ENCODE measurements around the gene SMC4. TPM values are rescaled to one million over a fixed set of nuclear protein-coding genes. Genes with fewer than 3 reads are reported as not detected.

The SMC4 gene
- total RNA-seq, 1 donor from 2014 or later, result 179 TPM

DNA sequence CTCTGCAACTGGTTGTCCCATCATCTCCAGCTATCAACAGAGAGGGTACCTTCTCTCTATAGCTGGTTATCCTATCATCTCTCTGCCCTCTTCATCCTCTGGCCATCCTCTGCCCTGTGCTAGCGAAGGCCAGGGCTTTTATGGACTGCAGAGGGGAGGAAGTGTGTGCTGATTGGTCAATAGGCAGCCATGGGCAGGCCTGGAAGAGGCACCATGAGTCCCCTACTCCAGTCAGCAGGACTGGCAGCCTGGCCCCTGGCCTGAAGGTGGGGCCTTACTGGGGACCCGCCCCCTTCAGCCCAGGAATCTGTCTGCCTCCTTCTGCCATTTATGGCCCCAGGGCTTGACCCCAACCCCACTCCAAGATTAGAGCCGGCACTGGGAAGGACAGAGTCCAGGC, 60.6 kb downstream of the SMC4 start:
- Mint-ChIP-seq H3K4me3 (no peak overlapping the region), H3K27ac (no peak overlapping the region)
- intact Hi-C loops (cut with micrococcal nuclease), result no loop called here

DNA sequence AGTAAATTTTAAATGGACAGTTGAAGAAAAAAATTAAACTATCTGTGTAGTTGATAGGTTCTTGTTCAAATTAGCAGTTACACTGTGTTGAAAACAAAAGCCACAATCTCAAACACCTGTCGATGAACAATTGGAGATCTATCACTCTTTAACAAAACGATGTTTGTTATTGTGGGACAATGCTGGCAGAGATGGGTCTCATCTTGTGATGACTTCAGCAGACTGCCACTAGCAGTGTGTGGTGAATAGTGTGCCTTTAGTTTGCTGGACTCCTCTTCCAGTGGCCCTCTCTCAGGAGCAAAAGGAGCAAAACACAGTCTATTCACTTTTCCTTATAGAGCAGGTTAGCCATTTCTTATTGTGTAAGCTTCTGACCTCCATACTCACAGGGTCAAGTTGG, 64.9 kb downstream of the SMC4 start:
- intact Hi-C loops (cut with micrococcal nuclease), result no loop called here
- peaks cover 5% of the 10 kb centered on the region for H3K9me3 Mint-ChIP-seq
- H3K36me3 Mint-ChIP-seq (ENCODE audit: low read depth), result no peaks in the 10 kb centered on the region
- H3K27me3 Mint-ChIP-seq, result peaks cover 40% of the 10 kb centered on the region
- H3K27ac Mint-ChIP-seq, result no peak overlapping the region
- DNase-seq, result no peak
- no peaks in the 10 kb centered on the region for H3K4me1 Mint-ChIP-seq
- no peak overlapping the region for H3K4me3 Mint-ChIP-seq

More for the DNA sequence above, 60.6 kb downstream of the SMC4 start:
- no peaks in the 10 kb centered on the region for H3K9me3 Mint-ChIP-seq
- DNase-seq, result no peak
- no peaks in the 10 kb centered on the region for H3K4me1 Mint-ChIP-seq
- H3K36me3 Mint-ChIP-seq (ENCODE audit: low read depth), result no peaks in the 10 kb centered on the region
- peaks cover 43% of the 10 kb centered on the region for H3K27me3 Mint-ChIP-seq

DNA sequence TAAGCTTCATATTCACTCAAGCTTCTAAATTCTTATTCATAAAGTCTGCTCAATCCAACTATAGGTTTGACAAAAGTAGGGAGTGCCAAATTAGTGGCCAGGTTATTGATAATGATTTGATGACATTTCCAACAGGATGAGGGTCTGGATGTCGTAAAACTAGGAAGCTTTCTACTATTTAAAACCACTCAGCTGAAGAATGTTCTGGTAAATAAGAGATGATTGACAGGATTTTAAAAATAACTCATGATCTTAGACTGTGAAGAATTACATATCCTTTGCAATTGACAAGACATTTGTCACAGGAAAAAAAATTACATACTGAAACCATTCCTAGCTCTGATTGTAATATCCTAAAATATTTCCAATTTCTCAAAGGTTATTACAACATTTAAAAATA, 65.5 kb downstream of the SMC4 start:
- H3K4me1 Mint-ChIP-seq, result no peaks in the 10 kb centered on the region
- no peak for DNase-seq
- H3K4me3 Mint-ChIP-seq, result no peak overlapping the region
- intact Hi-C loops (cut with micrococcal nuclease), result no loop called here
- no peak overlapping the region for H3K27ac Mint-ChIP-seq
- peaks cover 11% of the 10 kb centered on the region for H3K9me3 Mint-ChIP-seq
- H3K27me3 Mint-ChIP-seq, result peaks cover 38% of the 10 kb centered on the region
- peaks cover 2% of the 10 kb centered on the region for H3K36me3 Mint-ChIP-seq (ENCODE audit: low read depth)

DNA sequence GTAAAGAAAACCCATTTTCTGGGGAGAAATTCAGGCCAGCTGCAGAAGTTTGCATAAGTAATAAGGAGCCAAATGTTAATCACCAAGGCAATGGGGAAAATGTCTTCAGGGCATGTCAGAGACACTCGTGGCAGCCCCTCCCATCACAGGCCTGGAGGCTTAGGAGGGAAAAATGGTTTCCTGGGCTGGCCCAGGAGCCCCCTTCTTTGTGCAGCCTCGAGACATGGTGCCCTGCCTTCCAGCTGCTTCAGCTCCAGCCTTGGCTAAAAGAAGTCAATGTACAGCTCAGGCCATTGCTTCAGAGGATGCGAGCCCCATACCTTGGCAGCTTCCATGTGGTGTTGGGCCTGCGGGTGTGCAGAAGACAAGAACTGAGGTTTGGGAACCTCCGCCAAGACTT, 70.7 kb downstream of the SMC4 start:
- H3K4me1 Mint-ChIP-seq, result no peaks in the 10 kb centered on the region

DNA sequence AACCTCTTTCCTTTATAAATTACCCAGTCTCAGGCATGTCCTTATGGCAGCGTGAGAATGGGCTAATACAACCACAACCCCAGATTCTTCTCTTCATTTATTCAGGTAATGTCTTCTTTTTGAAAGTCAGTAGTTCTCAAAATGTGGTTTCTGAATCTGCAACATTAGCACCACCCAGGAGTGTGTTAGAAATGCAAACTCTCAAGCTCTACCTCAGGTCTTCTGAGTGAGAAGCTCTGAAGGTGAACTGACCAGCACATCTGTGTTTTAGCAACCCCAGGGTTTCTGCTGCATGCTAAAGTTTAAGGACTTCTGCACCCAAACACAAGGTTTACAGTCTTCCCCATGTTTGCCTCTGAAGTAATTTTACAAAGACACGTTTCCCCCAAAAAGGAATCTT, 72.4 kb downstream of the SMC4 start:
- Mint-ChIP-seq H3K4me3 (no peak overlapping the region), H3K36me3 (ENCODE audit: low read depth) (peaks cover 2% of the 10 kb centered on the region), H3K27me3 (peaks cover 14% of the 10 kb centered on the region), H3K9me3 (peaks cover 15% of the 10 kb centered on the region), H3K4me1 (no peaks in the 10 kb centered on the region), H3K27ac (no peak overlapping the region)
- intact Hi-C loops (cut with micrococcal nuclease), result no loop called here
- no peak for DNase-seq

More for the DNA sequence above, 70.7 kb downstream of the SMC4 start:
- Mint-ChIP-seq H3K4me3 (no peak overlapping the region), H3K27me3 (peaks cover 15% of the 10 kb centered on the region), H3K36me3 (ENCODE audit: low read depth) (peaks cover 2% of the 10 kb centered on the region), H3K9me3 (peaks cover 15% of the 10 kb centered on the region), H3K27ac (no peak overlapping the region)
- intact Hi-C loops (cut with micrococcal nuclease), result no loop called here
- DNase-seq, result no peak

DNA sequence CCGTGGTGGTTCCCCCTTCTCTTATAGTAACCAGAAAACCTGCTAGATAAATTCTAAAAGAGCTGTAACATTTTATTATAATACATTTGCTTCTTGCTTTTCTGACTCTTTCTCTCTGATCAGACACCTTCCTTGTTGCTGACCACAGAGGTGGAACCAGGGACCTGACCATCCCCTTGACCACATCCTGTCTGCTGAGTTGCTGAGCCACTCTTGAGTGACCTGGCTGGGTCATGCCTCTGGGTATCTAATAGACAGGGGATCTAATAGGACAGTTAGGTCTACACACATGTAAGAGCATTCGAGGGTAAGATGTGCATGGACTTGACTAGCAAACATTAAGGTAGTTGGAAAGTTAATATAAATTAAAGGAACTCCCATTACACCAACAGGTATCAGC, 72.9 kb downstream of the SMC4 start:
- H3K4me1 Mint-ChIP-seq, result peaks cover 2% of the 10 kb centered on the region
- H3K36me3 Mint-ChIP-seq (ENCODE audit: low read depth), result peaks cover 2% of the 10 kb centered on the region
- no peak overlapping the region for H3K27ac Mint-ChIP-seq
- no peak overlapping the region for H3K4me3 Mint-ChIP-seq
- H3K27me3 Mint-ChIP-seq, result peaks cover 13% of the 10 kb centered on the region
- H3K9me3 Mint-ChIP-seq, result peaks cover 15% of the 10 kb centered on the region
- no peak for DNase-seq
- intact Hi-C loops (cut with micrococcal nuclease), result no loop called here

DNA sequence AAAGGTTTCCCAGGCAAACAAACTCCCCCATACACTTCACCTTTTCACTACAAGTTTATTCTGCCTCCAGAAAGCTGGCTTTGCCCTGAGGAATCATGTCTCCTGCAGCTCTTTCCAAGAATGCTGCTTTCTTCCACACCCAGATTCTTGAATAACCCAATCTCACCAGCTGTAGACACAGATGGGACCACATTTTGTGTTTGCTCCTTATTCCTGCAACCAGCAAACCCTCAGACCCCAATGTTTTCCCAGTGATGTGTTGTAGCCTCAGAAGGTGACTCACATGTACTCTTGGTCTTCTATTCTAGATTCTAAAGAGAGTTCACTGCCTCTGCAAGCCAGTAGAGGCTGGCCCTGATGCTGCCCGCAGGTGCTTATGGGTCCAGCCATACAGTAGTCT, 73.8 kb downstream of the SMC4 start:
- H3K9me3 Mint-ChIP-seq, result peaks cover 15% of the 10 kb centered on the region
- no peak for DNase-seq
- peaks cover 2% of the 10 kb centered on the region for H3K36me3 Mint-ChIP-seq (ENCODE audit: low read depth)
- no peak overlapping the region for H3K27ac Mint-ChIP-seq
- intact Hi-C loops (cut with micrococcal nuclease), result no loop called here
- H3K4me3 Mint-ChIP-seq, result no peak overlapping the region
- H3K4me1 Mint-ChIP-seq, result peaks cover 4% of the 10 kb centered on the region
- peaks cover 14% of the 10 kb centered on the region for H3K27me3 Mint-ChIP-seq

DNA sequence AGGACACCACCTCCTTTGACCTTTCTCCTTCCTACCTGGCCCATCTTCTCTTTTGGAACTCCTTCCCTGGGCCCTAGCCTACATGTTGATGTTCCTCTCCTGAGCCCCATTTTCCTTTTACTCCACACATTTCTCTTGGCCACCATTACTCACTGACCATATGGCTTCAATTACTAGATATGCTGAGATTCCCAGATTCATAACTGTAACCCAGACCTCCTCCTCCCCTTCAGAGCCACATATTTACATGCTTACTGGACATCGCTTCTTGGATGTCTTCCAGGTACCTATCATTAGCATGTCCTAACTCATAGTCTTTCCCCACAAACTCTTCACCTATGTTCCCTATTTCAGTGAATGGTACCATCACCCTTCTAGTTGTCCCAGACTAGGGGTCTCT, 74.5 kb downstream of the SMC4 start:
- intact Hi-C loops (cut with micrococcal nuclease), result no loop called here
- no peak overlapping the region for H3K4me3 Mint-ChIP-seq
- H3K27ac Mint-ChIP-seq, result no peak overlapping the region
- H3K9me3 Mint-ChIP-seq, result peaks cover 13% of the 10 kb centered on the region
- peaks cover 2% of the 10 kb centered on the region for H3K36me3 Mint-ChIP-seq (ENCODE audit: low read depth)
- DNase-seq, result no peak
- H3K27me3 Mint-ChIP-seq, result peaks cover 12% of the 10 kb centered on the region
- peaks cover 4% of the 10 kb centered on the region for H3K4me1 Mint-ChIP-seq

DNA sequence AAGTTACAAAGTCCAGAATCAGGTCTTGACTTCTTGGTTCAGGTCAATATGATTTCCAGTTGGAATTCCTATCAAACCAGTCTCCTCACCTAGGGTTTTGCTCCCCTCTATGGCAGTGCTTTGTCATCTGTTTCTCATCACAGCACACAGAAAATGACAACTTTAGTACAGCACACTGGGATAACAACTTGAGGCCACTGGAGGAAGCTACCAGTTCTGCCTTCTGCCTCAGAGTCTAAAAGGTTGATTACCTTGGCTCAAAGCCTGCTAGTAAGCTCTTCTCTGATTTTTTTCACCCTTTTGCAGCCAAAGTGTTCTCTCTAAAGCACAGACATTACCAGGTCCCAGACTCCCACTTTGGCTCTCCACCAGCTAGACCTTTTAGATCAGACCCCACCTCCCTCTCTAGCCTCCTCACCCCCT, 75.0 kb downstream of the SMC4 start:
- H3K4me3 Mint-ChIP-seq, result no peak overlapping the region
- peaks cover 10% of the 10 kb centered on the region for H3K9me3 Mint-ChIP-seq
- peaks cover 2% of the 10 kb centered on the region for H3K36me3 Mint-ChIP-seq (ENCODE audit: low read depth)
- no peak for DNase-seq
- peaks cover 12% of the 10 kb centered on the region for H3K27me3 Mint-ChIP-seq
- intact Hi-C loops (cut with micrococcal nuclease), result no loop called here
- no peak overlapping the region for H3K27ac Mint-ChIP-seq
- peaks cover 4% of the 10 kb centered on the region for H3K4me1 Mint-ChIP-seq

DNA sequence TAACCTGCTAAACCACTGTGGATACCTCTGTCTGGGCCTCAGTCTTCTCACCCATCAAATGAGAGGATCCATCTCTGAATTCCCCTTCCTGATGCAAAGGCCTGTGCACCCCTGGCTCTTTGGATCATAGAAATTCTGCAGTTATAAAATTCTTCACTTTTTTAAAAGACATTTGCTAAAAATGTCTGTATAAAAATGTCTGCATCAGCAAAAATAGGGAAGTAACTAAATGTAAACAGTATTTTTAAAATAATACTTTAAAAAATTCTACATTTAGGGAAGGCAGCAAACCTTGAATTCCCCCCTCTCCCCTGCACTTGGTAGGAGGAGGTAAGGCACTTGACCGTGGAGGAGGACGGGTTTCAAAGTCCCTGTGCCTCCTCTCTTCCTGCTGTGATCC, 75.7 kb downstream of the SMC4 start:
- H3K36me3 Mint-ChIP-seq (ENCODE audit: low read depth), result no peaks in the 10 kb centered on the region
- H3K27ac Mint-ChIP-seq, result no peak overlapping the region
- intact Hi-C loops (cut with micrococcal nuclease), result no loop called here
- peaks cover 12% of the 10 kb centered on the region for H3K27me3 Mint-ChIP-seq
- peaks cover 4% of the 10 kb centered on the region for H3K4me1 Mint-ChIP-seq
- no peak overlapping the region for H3K4me3 Mint-ChIP-seq
- H3K9me3 Mint-ChIP-seq, result peaks cover 4% of the 10 kb centered on the region
- DNase-seq, result no peak

DNA sequence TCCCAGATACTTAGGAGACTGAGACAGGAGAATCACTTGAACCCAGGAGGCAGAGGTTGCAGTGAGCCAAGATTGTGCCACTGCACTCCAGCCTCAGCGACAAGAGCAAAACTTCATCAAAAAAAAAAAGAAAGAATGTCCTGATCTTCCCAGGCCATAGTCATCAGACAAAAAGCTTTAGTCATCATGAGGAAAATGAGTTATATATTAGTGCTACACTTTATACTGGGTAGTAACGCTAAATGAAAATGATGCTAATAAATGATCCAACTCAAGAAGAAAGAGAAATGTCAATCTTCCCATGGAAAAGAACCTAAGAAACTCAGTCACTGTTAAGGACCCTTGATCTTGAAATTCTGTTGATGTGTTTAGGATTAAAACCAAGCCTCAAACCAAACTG, 76.4 kb downstream of the SMC4 start:
- Mint-ChIP-seq H3K4me3 (no peak overlapping the region), H3K27ac (no peak overlapping the region), H3K36me3 (ENCODE audit: low read depth) (no peaks in the 10 kb centered on the region), H3K4me1 (peaks cover 4% of the 10 kb centered on the region), H3K27me3 (peaks cover 12% of the 10 kb centered on the region), H3K9me3 (peaks cover 4% of the 10 kb centered on the region)
- no peak for DNase-seq
- intact Hi-C loops (cut with micrococcal nuclease), result no loop called here

DNA sequence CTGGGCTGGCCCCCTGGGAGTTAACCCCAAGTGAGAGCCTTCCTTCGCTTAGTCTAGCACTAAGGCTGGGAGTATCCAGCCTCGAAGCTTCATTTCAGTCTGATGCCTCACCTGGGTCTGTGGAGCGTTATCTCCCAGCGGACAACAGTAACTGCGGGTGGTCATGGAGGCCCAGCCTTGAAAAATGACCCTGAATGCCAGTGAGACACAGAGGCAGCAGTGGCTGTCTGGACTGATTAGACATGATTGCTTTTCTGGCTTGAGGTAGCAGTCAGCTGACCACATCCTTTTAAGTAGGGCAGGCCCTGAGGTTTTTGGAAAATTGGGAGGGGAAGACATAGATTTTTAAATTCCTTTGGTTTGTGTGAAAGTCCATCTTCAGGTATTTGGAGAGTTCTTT, 78.3 kb downstream of the SMC4 start:
- no peaks in the 10 kb centered on the region for H3K9me3 Mint-ChIP-seq
- no peak overlapping the region for H3K4me3 Mint-ChIP-seq
- H3K36me3 Mint-ChIP-seq (ENCODE audit: low read depth), result no peaks in the 10 kb centered on the region
- intact Hi-C loops (cut with micrococcal nuclease), result no loop called here
- no peak overlapping the region for H3K27ac Mint-ChIP-seq
- H3K4me1 Mint-ChIP-seq, result peaks cover 4% of the 10 kb centered on the region
- peaks cover 12% of the 10 kb centered on the region for H3K27me3 Mint-ChIP-seq
- no peak for DNase-seq

DNA sequence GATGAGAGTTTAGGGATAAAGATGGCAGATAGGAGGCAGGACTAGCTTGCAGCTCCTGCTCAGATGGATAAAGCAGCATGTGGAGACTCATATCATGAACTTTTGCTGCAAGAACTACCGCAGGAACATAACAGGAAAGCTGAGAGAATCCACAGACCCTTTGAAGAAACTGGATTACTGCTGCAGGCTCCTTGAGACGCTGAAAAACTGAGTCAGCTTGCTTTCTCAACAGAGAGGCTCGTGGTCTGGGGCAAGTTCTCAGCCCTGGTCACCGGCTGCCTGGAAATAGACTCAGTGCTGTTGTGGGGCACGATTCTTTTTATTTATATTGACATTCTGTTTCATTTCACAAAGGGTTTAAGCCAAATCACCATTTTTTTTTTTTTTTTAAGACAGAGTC, 78.9 kb downstream of the SMC4 start:
- Mint-ChIP-seq H3K27me3 (peaks cover 12% of the 10 kb centered on the region), H3K36me3 (ENCODE audit: low read depth) (no peaks in the 10 kb centered on the region), H3K9me3 (no peaks in the 10 kb centered on the region), H3K4me3 (no peak overlapping the region), H3K27ac (no peak overlapping the region), H3K4me1 (peaks cover 4% of the 10 kb centered on the region)
- intact Hi-C loops (cut with micrococcal nuclease), result no loop called here
- no peak for DNase-seq

DNA sequence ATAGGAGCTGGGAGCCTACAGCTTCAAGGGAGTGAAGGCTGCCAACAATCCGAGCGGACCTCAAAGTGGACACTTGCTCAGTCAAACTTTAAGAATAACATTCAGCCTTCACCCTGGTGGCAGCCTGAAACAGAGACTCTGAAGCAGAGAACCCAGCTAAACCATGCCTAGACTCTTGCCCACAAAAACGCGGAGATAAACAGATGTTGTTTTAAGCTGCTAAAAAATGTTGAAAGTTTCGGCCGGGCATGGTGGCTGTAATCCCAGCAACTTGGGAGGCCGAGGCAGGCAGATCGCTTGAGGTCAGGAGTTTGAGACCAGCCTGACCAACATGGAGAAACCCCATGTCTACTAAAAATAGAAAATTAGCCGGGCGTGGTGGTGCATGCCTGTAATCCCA, 79.9 kb downstream of the SMC4 start:
- H3K4me1 Mint-ChIP-seq, result peaks cover 4% of the 10 kb centered on the region

DNA sequence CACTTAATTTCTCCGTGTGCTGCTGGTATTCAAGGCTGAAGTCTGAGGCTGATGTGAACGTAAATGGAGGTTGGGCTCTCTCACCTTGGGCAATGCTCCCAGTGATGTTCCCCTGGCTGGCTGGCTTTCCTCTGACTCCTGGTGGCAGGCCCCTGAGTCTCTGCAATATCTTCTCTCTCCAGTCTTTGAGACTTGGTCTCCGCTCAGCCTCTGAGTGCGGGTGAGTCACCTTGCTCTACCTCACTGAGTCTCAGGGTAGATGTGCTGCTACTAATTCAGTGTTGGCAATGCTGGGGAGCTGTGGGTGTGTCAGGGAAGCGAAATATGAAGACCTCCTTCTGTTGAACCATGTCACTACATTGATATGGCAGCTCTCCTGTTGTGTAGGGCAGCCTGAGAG, 81.5 kb downstream of the SMC4 start:
- peaks cover 10% of the 10 kb centered on the region for H3K4me1 Mint-ChIP-seq
- H3K27me3 Mint-ChIP-seq, result peaks cover 8% of the 10 kb centered on the region
- no peak overlapping the region for H3K4me3 Mint-ChIP-seq
- H3K9me3 Mint-ChIP-seq, result no peaks in the 10 kb centered on the region
- no peak overlapping the region for H3K27ac Mint-ChIP-seq
- DNase-seq, result no peak
- no peaks in the 10 kb centered on the region for H3K36me3 Mint-ChIP-seq (ENCODE audit: low read depth)
- intact Hi-C loops (cut with micrococcal nuclease), result no loop called here

More for the DNA sequence above, 79.9 kb downstream of the SMC4 start:
- DNase-seq, result no peak
- Mint-ChIP-seq H3K27me3 (peaks cover 12% of the 10 kb centered on the region), H3K36me3 (ENCODE audit: low read depth) (no peaks in the 10 kb centered on the region), H3K4me3 (no peak overlapping the region), H3K27ac (no peak overlapping the region), H3K9me3 (no peaks in the 10 kb centered on the region)
- intact Hi-C loops (cut with micrococcal nuclease), result no loop called here

Data from activated CD4-positive, alpha-beta T cell treated with anti-CD3 and anti-CD28 coated beads, Interleukin-2, amount 10 ng/mL, durations not matched to agents 24 days and 14 days (primary cell).